GM23338 (cell line): Measurements from ENCODE around the gene C2orf72. TPM values are rescaled to one million over a fixed set of nuclear protein-coding genes. Genes with fewer than 3 reads are reported as not detected.

Experiments used
- ATAC-seq: fragments of 200-7000 bp; cut with Tn5 transposase; 3 replicates; pipeline ENCODE4 v1.9.1; 2020
- DNase-seq: peaks from one replicate; pipeline ENCODE4 v3.0.0-alpha.2; 2015; ENCODE audit warnings: low spot score
- H2AFZ ChIP-seq: fragments of 200-600 bp; sonication (generic); 2 replicates; pipeline ENCODE4 v1.8.0; 2016; ENCODE audit warnings: antibody characterized with exemption, mild to moderate bottlenecking, moderate library complexity
- H3F3A ChIP-seq: fragments of 200-600 bp; sonication (generic); replicated peaks from 2 replicates; pipeline ENCODE4 v1.8.0; 2017; ENCODE audit warnings: antibody characterized with exemption, mixed run types, low read depth
- H3K27ac ChIP-seq: fragments of 200-600 bp; sonication (generic); 2 replicates; pipeline ENCODE4 v1.6.1; 2016; ENCODE audit warnings: low read depth
- H3K27me3 ChIP-seq: fragments of 200-600 bp; sonication (generic); 2 replicates; pipeline ENCODE4 v1.8.0; 2016; ENCODE audit warnings: mild to moderate bottlenecking, mixed run types, moderate library complexity; ENCODE audit not compliant: insufficient read depth
- H3K36me3 ChIP-seq: fragments of 200-600 bp; sonication (generic); 2 replicates; pipeline ENCODE4 v1.8.0; 2016; ENCODE audit warnings: mild to moderate bottlenecking; ENCODE audit not compliant: insufficient read depth
- H3K4me1 ChIP-seq: fragments of 200-600 bp; sonication (generic); 2 replicates; pipeline ENCODE4 v1.8.0; 2016; ENCODE audit warnings: mild to moderate bottlenecking, moderate library complexity; ENCODE audit not compliant: insufficient read depth
- H3K4me2 ChIP-seq: fragments of 200-600 bp; sonication (generic); 2 replicates; pipeline ENCODE4 v1.7.1; 2017; ENCODE audit warnings: mixed run types
- H3K4me3 ChIP-seq: fragments of 200-600 bp; sonication (generic); 2 replicates; pipeline ENCODE4 v1.6.1; 2016; ENCODE audit warnings: mixed run types
- H3K79me2 ChIP-seq: fragments of 200-600 bp; sonication (generic); replicated peaks from 2 replicates; pipeline ENCODE4 v1.8.0; 2017; ENCODE audit warnings: mild to moderate bottlenecking; ENCODE audit not compliant: insufficient read depth
- H3K9me2 ChIP-seq: fragments of 200-600 bp; sonication (generic); 2 replicates; pipeline ENCODE4 v1.8.0; 2017; ENCODE audit not compliant: insufficient read depth
- H4K20me1 ChIP-seq: fragments of 200-600 bp; sonication (generic); replicated peaks from 2 replicates; pipeline ENCODE4 v1.8.0; 2017; ENCODE audit warnings: mild to moderate bottlenecking; ENCODE audit not compliant: insufficient read depth
- H3K27ac Mint-ChIP-seq: 2 replicates; pipeline ENCODE4 v1.8.0; 2020; ENCODE audit warnings: inconsistent platforms, mild to moderate bottlenecking, moderate library complexity, mixed read lengths
- H3K27me3 Mint-ChIP-seq: 3 replicates; pipeline ENCODE4 v1.8.0; 2022; ENCODE audit warnings: low read depth, mild to moderate bottlenecking, moderate library complexity, mixed read lengths, inconsistent platforms; ENCODE audit not compliant: insufficient read depth, poor library complexity
- H3K36me3 Mint-ChIP-seq: 3 replicates; pipeline ENCODE4 v1.8.0; 2021; ENCODE audit warnings: low read depth, mild to moderate bottlenecking, inconsistent platforms, moderate library complexity, mixed read lengths
- H3K4me1 Mint-ChIP-seq: 3 replicates; pipeline ENCODE4 v1.8.0; 2020; ENCODE audit warnings: mild to moderate bottlenecking, inconsistent platforms, mixed read lengths
- H3K4me3 Mint-ChIP-seq: 3 replicates; pipeline ENCODE4 v1.8.0; 2021; ENCODE audit warnings: moderate library complexity, mild to moderate bottlenecking, inconsistent platforms, mixed read lengths
- H3K9me3 Mint-ChIP-seq: 3 replicates; pipeline ENCODE4 v1.8.0; 2020; ENCODE audit warnings: moderate library complexity, mild to moderate bottlenecking, inconsistent platforms, mixed read lengths
- CREB1 ChIP-seq: fragments of 250-450 bp; sonication (Bioruptor Pico); IDR thresholded peaks from 2 replicates; pipeline ENCODE4 v1.5.0; 2020; ENCODE audit warnings: low read depth, mild to moderate bottlenecking, moderate library complexity
- POLR2AphosphoS5 ChIP-seq: IDR thresholded peaks from 2 replicates; pipeline ENCODE4 v1.6.1; 2016; ENCODE audit warnings: antibody characterized with exemption, low read depth
- polyA plus RNA-seq: library from polyadenylated mRNA; unstranded; fragments of >200 nt; fragmentation: Nextera tagmentation; extraction: Ambion mirVana; gene quantifications from 2 replicates; pipeline ENCODE4 v1.2.1, GENCODE V29; 2016
- total RNA-seq: library from RNA; depleted of rRNA; stranded (reverse); fragments of >200 nt; shearing (Covaris generic); gene quantifications from 2 replicates; pipeline ENCODE4 v1.2.3, GENCODE V29; 2014
- TF ChIP-seq, protein P1 (sequence below): fragments of 250-450 bp; sonication (Bioruptor Pico); IDR thresholded peaks from 2 replicates; pipeline ENCODE4 v1.5.0; 2020; ENCODE audit warnings: mild to moderate bottlenecking, moderate library complexity
- TF ChIP-seq, protein P2 (sequence below), 2 experiments: fragments of 200-600 bp in 1 of 2; sonication (generic) in 1 of 2; conservative IDR thresholded peaks; 2 replicates each; pipeline versions ENCODE4 v1.5.1 to v1.6.1; 2016 to 2017; ENCODE audit warnings: antibody characterized with exemption in 2 of 2, low read depth in 2 of 2, mild to moderate bottlenecking in 2 of 2, moderate library complexity in 1 of 2

C2orf72 gene
- total and polyA plus RNA-seq, 2 experiments from 2014 or later, result 0.37 to 1.4 TPM

DNA sequence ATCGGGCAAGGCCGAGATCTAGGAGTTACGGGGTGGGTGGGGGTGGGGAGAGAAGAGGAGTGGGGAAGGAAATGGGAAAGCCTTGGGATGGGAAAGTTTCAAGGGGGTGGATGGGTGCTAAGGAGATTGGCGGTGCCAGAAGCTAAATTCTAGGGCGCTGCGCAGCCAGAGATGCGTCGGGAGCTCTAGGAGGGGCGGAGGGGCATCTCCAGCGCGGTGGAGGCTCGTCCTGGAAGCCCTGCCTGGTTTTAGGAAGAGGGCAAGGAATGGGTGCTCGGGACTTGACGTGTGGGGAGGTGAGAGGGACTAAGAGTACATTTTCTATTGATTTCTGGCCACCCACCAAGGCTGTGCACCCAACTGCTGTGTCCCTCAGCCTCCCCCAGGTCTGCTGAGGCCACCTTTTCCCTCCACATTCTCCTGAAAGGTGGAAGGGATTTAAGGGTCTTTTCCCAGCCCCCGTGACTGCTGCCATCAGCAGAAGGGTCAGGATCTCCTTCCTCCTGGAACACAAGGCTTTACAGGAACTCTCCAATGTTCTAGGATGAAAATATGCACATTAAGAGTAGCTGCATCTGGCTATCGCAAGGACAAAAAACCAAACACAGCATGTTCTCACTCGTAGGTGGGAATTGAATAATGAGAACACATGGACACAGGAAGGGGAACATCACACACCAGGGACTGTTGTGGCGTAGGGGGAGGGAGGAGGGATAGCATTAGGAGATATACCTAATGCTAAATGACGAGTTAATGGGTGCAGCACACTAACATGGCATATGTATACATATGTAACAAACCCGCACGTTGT, 1.4 kb downstream of the C2orf72 start (continued):
- TF ChIP-seq, protein P1, sequence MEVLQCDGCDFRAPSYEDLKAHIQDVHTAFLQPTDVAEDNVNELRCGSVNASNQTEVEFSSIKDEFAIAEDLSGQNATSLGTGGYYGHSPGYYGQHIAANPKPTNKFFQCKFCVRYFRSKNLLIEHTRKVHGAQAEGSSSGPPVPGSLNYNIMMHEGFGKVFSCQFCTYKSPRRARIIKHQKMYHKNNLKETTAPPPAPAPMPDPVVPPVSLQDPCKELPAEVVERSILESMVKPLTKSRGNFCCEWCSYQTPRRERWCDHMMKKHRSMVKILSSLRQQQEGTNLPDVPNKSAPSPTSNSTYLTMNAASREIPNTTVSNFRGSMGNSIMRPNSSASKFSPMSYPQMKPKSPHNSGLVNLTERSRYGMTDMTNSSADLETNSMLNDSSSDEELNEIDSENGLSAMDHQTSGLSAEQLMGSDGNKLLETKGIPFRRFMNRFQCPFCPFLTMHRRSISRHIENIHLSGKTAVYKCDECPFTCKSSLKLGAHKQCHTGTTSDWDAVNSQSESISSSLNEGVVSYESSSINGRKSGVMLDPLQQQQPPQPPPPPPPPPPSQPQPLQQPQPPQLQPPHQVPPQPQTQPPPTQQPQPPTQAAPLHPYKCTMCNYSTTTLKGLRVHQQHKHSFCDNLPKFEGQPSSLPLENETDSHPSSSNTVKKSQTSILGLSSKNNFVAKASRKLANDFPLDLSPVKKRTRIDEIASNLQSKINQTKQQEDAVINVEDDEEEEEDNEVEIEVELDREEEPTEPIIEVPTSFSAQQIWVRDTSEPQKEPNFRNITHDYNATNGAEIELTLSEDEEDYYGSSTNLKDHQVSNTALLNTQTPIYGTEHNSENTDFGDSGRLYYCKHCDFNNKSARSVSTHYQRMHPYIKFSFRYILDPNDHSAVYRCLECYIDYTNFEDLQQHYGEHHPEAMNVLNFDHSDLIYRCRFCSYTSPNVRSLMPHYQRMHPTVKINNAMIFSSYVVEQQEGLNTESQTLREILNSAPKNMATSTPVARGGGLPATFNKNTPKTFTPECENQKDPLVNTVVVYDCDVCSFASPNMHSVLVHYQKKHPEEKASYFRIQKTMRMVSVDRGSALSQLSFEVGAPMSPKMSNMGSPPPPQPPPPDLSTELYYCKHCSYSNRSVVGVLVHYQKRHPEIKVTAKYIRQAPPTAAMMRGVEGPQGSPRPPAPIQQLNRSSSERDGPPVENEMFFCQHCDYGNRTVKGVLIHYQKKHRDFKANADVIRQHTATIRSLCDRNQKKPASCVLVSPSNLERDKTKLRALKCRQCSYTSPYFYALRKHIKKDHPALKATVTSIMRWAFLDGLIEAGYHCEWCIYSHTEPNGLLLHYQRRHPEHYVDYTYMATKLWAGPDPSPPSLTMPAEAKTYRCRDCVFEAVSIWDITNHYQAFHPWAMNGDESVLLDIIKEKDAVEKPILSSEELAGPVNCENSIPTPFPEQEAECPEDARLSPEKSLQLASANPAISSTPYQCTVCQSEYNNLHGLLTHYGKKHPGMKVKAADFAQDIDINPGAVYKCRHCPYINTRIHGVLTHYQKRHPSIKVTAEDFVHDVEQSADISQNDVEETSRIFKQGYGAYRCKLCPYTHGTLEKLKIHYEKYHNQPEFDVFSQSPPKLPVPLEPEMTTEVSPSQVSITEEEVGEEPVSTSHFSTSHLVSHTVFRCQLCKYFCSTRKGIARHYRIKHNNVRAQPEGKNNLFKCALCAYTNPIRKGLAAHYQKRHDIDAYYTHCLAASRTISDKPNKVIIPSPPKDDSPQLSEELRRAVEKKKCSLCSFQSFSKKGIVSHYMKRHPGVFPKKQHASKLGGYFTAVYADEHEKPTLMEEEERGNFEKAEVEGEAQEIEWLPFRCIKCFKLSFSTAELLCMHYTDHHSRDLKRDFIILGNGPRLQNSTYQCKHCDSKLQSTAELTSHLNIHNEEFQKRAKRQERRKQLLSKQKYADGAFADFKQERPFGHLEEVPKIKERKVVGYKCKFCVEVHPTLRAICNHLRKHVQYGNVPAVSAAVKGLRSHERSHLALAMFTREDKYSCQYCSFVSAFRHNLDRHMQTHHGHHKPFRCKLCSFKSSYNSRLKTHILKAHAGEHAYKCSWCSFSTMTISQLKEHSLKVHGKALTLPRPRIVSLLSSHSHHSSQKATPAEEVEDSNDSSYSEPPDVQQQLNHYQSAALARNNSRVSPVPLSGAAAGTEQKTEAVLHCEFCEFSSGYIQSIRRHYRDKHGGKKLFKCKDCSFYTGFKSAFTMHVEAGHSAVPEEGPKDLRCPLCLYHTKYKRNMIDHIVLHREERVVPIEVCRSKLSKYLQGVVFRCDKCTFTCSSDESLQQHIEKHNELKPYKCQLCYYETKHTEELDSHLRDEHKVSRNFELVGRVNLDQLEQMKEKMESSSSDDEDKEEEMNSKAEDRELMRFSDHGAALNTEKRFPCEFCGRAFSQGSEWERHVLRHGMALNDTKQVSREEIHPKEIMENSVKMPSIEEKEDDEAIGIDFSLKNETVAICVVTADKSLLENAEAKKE (CRISPR knock-in tag), result no peak

DNA sequence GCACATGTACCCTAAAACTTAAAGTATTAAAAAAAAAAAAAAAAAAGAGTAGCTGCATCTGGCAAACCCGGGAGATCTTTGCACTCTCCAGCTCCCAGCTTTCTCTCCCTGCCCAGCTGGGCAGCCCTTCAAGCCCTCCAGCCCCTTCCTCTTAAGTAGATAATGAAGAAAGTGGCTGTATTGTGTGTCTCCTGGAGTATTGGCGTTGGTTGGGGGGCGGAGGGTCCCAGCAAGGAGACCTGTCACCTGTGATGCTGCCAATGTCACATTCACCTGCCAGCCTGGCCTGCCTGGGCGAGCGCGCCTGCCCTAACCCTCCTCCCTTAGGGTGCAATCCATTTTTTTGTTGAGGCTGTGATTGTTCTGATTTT, 2.0 kb downstream of the C2orf72 start:
- peak overlapping the region; percentile 21; the same call in 1 of the 3 replicates for H3K4me3 Mint-ChIP-seq
- TF ChIP-seq, protein P1 (CRISPR knock-in tag), result no peak
- TF ChIP-seq CREB1 (no peak), POLR2AphosphoS5 (no peak)
- TF ChIP-seq, protein P2, sequence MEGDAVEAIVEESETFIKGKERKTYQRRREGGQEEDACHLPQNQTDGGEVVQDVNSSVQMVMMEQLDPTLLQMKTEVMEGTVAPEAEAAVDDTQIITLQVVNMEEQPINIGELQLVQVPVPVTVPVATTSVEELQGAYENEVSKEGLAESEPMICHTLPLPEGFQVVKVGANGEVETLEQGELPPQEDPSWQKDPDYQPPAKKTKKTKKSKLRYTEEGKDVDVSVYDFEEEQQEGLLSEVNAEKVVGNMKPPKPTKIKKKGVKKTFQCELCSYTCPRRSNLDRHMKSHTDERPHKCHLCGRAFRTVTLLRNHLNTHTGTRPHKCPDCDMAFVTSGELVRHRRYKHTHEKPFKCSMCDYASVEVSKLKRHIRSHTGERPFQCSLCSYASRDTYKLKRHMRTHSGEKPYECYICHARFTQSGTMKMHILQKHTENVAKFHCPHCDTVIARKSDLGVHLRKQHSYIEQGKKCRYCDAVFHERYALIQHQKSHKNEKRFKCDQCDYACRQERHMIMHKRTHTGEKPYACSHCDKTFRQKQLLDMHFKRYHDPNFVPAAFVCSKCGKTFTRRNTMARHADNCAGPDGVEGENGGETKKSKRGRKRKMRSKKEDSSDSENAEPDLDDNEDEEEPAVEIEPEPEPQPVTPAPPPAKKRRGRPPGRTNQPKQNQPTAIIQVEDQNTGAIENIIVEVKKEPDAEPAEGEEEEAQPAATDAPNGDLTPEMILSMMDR (conservative IDR thresholded peaks at IDR 0.05; ENCODE audit: low read depth in 2 of 2), result no peak

More for the DNA sequence above, 2.0 kb downstream of the C2orf72 start:
- Mint-ChIP-seq H3K4me1 (peaks cover 6% of the 10 kb centered on the region), H3K36me3 (no peaks in the 10 kb centered on the region; the same call in 2 of the 3 replicates), H3K27me3 (peaks cover 34% of the 10 kb centered on the region), H3K27ac (no peak overlapping the region), H3K9me3 (no peaks in the 10 kb centered on the region)
- no peak overlapping the region; the same call in 1 of the 2 replicates for H3K4me2 ChIP-seq
- H4K20me1 ChIP-seq, result no peaks in the 10 kb centered on the region
- ATAC-seq, result no peak
- H2AFZ ChIP-seq, result no peak overlapping the region
- 0 out of 2 replicates have a peak, but pooled peaks cover 3% of the 10 kb centered on the region for H3F3A ChIP-seq
- no peak overlapping the region; the same call in 1 of the 2 replicates for H3K4me3 ChIP-seq
- no peaks in the 10 kb centered on the region for H3K36me3 ChIP-seq
- H3K4me1 ChIP-seq, result no peaks in the 10 kb centered on the region
- H3K27me3 ChIP-seq, result peaks cover 63% of the 10 kb centered on the region
- H3K9me2 ChIP-seq, result no peaks in the 10 kb centered on the region
- no peak for DNase-seq
- H3K79me2 ChIP-seq, result no peaks in the 10 kb centered on the region
- no peak overlapping the region for H3K27ac ChIP-seq
